PFSK-1 (cell line): ENCODE measurements around the gene SARS1.

Source experiments
- POLR2AphosphoS5 ChIP-seq: IDR thresholded peaks from 2 replicates; pipeline ENCODE4 v1.6.1; 2012; ENCODE audit warnings: low read depth, mild to moderate bottlenecking, control low read depth, low read length, moderate library complexity
- REST ChIP-seq, 2 experiments: IDR thresholded peaks; 2 replicates each; pipeline versions ENCODE4 v1.6.1 to v1.8.0; 2011 to 2012; ENCODE audit warnings: low read depth in 2 of 2, low read length in 2 of 2, control low read depth in 1 of 2, inconsistent platforms in 1 of 2, mild to moderate bottlenecking in 1 of 2, moderate library complexity in 1 of 2; ENCODE audit not compliant: insufficient read depth in 1 of 2
- TAF1 ChIP-seq: IDR thresholded peaks from 2 replicates; pipeline ENCODE4 v1.6.1; 2012; ENCODE audit warnings: low read length, control low read depth, borderline replicate concordance; ENCODE audit not compliant: insufficient read depth

GRCh38 chr1:109255678-109256077 is 42.0 kb downstream of the SARS1 start:
- no peak for TF ChIP-seq POLR2AphosphoS5
- TF ChIP-seq REST (IDR thresholded peaks at IDR 0.05; ENCODE audit: insufficient read depth in 1 of 2, low read depth in 2 of 2, low read length in 2 of 2): no peak
- no peak for TF ChIP-seq TAF1
